ENCODE results near the gene TEX14.

DNA sequence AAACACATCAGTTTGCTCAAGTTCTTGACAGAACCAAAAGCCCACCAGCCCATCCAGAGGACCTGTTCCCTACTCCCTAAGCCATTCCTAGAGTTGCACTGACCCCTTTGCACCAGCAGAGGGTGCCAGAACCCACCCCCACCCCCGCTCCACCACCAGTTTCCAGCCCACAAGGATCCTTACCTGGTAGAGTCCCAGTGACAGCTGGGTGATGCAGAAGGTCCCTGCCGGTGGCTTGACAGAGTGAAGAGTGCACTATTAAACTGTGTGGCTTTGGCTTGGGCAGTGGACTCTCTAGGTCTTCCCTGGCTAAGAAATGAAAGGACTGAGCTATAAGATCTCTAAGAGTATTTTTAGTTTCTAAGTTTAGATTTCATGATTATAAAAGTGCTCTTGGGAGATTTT, 104.1 kb downstream of the TEX14 start:
- TF ChIP-seq, protein P1, sequence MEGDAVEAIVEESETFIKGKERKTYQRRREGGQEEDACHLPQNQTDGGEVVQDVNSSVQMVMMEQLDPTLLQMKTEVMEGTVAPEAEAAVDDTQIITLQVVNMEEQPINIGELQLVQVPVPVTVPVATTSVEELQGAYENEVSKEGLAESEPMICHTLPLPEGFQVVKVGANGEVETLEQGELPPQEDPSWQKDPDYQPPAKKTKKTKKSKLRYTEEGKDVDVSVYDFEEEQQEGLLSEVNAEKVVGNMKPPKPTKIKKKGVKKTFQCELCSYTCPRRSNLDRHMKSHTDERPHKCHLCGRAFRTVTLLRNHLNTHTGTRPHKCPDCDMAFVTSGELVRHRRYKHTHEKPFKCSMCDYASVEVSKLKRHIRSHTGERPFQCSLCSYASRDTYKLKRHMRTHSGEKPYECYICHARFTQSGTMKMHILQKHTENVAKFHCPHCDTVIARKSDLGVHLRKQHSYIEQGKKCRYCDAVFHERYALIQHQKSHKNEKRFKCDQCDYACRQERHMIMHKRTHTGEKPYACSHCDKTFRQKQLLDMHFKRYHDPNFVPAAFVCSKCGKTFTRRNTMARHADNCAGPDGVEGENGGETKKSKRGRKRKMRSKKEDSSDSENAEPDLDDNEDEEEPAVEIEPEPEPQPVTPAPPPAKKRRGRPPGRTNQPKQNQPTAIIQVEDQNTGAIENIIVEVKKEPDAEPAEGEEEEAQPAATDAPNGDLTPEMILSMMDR (IDR thresholded peaks at IDR 0.05; ENCODE audit: borderline replicate concordance, extremely low read depth, low read length, poor library complexity, severe bottlenecking): peak; percentile 96
- no peak for TF ChIP-seq EZH2 (IDR thresholded peaks at IDR 0.05; ENCODE audit: borderline replicate concordance, low read depth, low read length, severe bottlenecking)

Data from DND-41 (cell line).